ENCODE data around the gene RFLNA.

- TF ChIP-seq POLR2AphosphoS5 (IDR thresholded peaks at IDR 0.05) (no peak), CTCF (IDR thresholded peaks at IDR 0.05; ENCODE audit: poor library complexity, severe bottlenecking) (no peak)
Measured at GRCh38 chr12:124314766-124315165, 19.9 kb downstream of the RFLNA start.
